Skeletal muscle tissue (tissue), 4 donors: Measurements from ENCODE around the gene MEDAG. TPM values are rescaled to one million over a fixed set of nuclear protein-coding genes. Genes with fewer than 3 reads are reported as not detected.
"Not testable (repeated sequence)": the region's sequence is repeated elsewhere in the genome, so short reads cannot be mapped to it uniquely, and the experiment has no call there.

ENCODE experiments used
- H3K27ac ChIP-seq: one replicate; pipeline ENCODE4 v1.7.0; 2013; ENCODE audit warnings: mild to moderate bottlenecking, low read depth, low read length, inconsistent platforms
- H3K27me3 ChIP-seq, 3 donors: one replicate each; pipeline ENCODE4 v1.7.0; 2013; ENCODE audit warnings: low read length in 3 of 3; ENCODE audit not compliant: control insufficient read depth in 3 of 3, insufficient read depth in 3 of 3
- H3K36me3 ChIP-seq, 3 donors: one replicate each; pipeline ENCODE4 v1.7.0; 2013; ENCODE audit warnings: low read length in 3 of 3; ENCODE audit not compliant: control insufficient read depth in 3 of 3, insufficient read depth in 3 of 3
- H3K4me1 ChIP-seq, 3 donors: one replicate each; pipeline ENCODE4 v1.7.0; 2013; ENCODE audit warnings: low read length in 3 of 3, mild to moderate bottlenecking in 3 of 3; ENCODE audit not compliant: control insufficient read depth in 3 of 3, insufficient read depth in 3 of 3
- H3K4me3 ChIP-seq, 3 donors: one replicate each; pipeline ENCODE4 v1.7.0; 2013; ENCODE audit warnings: low read length in 3 of 3
- H3K9ac ChIP-seq, 3 donors: one replicate each; pipeline ENCODE4 v1.7.0; 2013; ENCODE audit warnings: low read length in 3 of 3, mild to moderate bottlenecking in 3 of 3, moderate library complexity in 2 of 3, low read depth in 1 of 3
- H3K9me3 ChIP-seq, 3 donors: one replicate each; pipeline ENCODE4 v1.7.0; 2013; ENCODE audit warnings: low read length in 3 of 3; ENCODE audit not compliant: control insufficient read depth in 3 of 3
- total RNA-seq: library from RNA; depleted of rRNA; stranded (reverse); fragments of >200 nt; gene quantifications from one replicate; pipeline ENCODE4 v1.2.3, GENCODE V29; 2014
- donor health status: Osteomylitis.

The MEDAG gene
- total RNA-seq, 1 donor from 2014 or later: 11.5 TPM

DNA sequence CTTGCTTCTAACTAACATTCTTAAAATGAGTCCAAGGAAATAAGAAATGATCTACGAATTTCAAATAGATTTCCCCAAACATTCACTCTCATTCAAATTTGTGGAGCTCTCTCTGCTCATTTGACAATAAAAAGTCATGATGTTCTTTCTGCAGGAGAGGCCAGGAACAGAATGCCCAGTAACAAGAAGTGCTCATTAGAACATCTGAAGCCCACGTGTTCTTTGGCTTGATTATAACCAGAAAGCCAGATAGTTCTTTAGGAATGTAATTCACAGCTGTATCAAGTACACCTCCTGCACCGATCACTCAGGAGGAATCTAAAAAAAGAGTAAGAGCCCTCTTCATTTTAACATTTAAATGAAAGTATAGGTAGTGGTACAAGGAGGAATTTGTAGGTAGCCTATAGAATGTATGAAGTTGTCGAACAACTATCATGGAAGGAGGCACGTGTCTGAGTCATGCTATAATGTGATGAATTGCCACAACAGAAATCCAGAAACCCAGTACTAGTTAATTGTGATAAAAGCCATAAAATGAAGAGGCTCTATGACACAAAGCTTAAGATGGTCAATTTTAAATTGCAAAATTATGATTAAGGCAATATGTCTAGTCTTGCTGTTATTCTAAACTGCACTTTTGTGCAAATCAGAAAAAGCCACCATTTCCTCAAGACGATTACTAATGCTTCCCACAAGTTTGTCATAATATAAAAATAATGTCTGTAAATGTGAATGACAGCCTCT lies 12.8 kb downstream of the MEDAG start:
- peaks cover 0 to 2% (median 0%) of the 10 kb centered on the region in 3 donors for H3K4me1 ChIP-seq
- no peak overlapping the region for H3K27ac ChIP-seq
- no peak overlapping the region for H3K4me3 ChIP-seq
- H3K9me3 ChIP-seq: no peaks in the 10 kb centered on the region
- peaks cover 0 to 9% (median 6%) of the 10 kb centered on the region in 3 donors for H3K36me3 ChIP-seq
- no peak overlapping the region for H3K9ac ChIP-seq
- no peaks in the 10 kb centered on the region for H3K27me3 ChIP-seq

DNA sequence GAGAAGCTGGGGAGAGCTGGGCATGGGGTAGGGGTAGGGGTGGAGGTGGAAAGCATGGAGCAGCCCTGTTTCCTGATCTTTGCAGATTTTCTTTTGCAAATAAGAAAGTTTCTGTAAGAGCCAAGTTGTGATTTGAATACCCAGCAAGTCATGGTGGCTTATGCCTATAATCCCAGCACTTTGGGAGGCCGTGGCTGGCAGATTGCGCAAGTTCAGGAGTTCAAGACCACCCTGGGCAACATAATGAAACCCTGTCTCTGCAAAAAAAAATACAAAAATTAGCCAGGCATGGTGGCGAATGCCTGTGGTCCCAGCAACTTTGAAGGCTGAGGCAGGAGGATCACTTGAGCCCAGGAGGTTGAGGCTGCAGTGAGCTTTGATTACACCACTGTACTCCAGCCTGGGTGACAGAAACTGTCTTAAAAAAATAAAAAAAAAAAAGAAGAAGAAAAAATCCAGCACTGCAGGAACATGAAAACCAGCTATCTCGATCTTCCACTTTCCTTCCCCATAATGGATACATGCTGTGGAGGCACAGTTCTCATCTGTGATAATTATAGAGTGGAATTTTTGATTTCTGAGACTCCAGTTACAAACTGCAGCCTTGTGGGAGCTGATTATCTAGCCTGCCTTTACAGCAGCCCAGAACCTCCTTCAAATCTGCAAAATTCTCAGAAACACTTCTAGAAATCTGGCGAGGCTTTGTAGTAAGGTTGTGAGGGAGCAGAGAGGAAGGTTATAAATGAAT lies 14.3 kb downstream of the MEDAG start:
- Histone ChIP-seq H3K9me3 (no peaks in the 10 kb centered on the region), H3K4me3 (no peak overlapping the region), H3K9ac (peak overlapping the region in 1 of 3 donors; percentile 5), H3K27ac (no peak overlapping the region), H3K36me3 (peaks cover 0 to 14% (median 6%) of the 10 kb centered on the region in 3 donors), H3K27me3 (no peaks in the 10 kb centered on the region), H3K4me1 (peaks cover 0 to 2% (median 0%) of the 10 kb centered on the region in 3 donors)

DNA sequence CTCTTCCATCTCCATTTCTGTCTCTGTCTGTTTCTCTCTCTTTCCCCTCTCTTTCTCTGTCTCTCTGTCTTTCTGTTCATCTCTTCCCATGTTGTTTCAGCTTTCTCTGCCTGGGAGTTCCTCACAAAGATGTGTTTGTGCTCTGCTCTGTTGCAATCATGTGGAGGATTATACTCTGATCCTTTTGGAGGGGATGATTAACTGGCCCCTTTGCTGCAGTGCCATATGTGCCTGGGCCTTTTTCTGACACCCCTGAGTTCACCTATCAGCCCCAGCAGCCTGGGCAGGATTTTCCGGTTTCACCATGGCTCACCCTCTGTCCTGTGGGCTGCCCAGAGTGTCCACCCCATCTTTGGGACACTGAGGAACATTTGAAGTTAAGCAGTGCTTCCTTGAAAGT lies 17.3 kb downstream of the MEDAG start:
- no peaks in the 10 kb centered on the region for H3K9me3 ChIP-seq
- no peak overlapping the region for H3K9ac ChIP-seq
- H3K27me3 ChIP-seq: no peaks in the 10 kb centered on the region
- H3K36me3 ChIP-seq: peaks cover 0 to 14% (median 0%) of the 10 kb centered on the region in 3 donors
- no peaks in the 10 kb centered on the region for H3K4me1 ChIP-seq
- no peak overlapping the region for H3K27ac ChIP-seq
- H3K4me3 ChIP-seq: no peak overlapping the region

DNA sequence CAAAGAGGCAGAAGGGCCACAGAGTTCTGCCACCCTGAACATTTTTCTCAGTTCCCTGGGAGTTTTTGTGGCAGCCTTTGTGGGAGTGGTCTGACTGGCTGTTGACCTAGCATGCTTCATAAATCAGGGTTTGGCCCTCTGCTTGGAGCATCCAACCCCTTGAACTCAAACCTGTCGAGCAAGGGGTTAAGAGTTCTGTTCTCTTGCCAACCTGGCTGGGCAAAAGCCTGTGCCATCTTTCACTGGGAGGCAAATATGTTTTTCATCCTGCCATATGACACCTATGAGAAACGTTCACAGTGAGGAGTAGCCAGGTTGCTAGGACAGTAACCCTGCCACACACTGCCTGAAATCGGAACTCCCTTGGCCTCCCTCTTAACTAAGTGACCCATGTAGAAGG lies 18.6 kb downstream of the MEDAG start:
- Histone ChIP-seq H3K9ac (no peak overlapping the region), H3K4me3 (no peak overlapping the region), H3K27ac (no peak overlapping the region), H3K36me3 (peaks cover 0 to 14% (median 0%) of the 10 kb centered on the region in 3 donors), H3K9me3 (no peaks in the 10 kb centered on the region), H3K27me3 (no peaks in the 10 kb centered on the region), H3K4me1 (peaks cover 0 to 2% (median 0%) of the 10 kb centered on the region in 3 donors)

DNA sequence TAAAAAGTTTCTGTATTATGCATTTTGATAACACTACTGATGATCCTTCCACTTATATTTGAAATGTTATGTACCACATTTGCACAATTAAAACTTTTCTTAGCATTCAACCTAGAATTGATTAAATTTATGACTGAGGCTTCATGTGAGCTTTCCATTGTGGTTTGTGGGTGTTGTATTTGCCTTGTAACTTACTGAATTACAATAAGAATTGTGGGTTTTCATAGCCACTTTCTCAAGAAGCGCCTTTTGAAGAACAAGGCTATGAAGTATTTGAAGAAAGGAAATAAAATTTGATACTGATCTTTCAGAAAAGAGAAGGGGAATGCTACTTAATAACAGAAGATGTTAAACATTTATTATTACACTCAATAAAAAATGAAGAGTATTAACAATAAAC lies 19.4 kb downstream of the MEDAG start:
- H3K9me3 ChIP-seq: no peaks in the 10 kb centered on the region
- no peak overlapping the region for H3K27ac ChIP-seq
- no peak overlapping the region for H3K4me3 ChIP-seq
- H3K36me3 ChIP-seq: peaks cover 0 to 14% (median 0%) of the 10 kb centered on the region in 3 donors
- H3K9ac ChIP-seq: no peak overlapping the region
- peaks cover 0 to 2% (median 0%) of the 10 kb centered on the region in 3 donors for H3K4me1 ChIP-seq
- no peaks in the 10 kb centered on the region for H3K27me3 ChIP-seq

DNA sequence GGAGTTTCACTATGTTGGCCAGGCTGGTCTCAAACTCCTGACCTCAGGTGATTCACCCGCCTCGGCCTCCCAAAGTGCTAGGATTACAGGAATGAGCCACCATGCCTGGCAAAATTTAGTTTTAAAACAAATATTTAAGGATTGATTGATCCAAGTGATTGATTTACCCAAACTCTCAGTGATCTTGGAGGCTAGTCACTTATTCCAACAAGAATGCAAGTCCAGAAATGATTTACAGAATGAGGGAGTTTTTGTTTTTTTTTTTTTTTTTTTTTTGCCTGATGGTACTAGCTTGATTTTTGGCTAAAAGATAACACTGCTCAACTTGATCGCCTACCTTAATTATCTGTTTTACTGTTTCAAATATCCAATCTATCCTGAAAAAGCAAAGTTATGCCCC lies 20.7 kb downstream of the MEDAG start:
- Histone ChIP-seq H3K4me3 (no peak overlapping the region), H3K9me3 (no peaks in the 10 kb centered on the region), H3K27me3 (no peaks in the 10 kb centered on the region), H3K27ac (no peak overlapping the region), H3K36me3 (peaks cover 0 to 11% (median 0%) of the 10 kb centered on the region in 3 donors), H3K9ac (no peak overlapping the region), H3K4me1 (peaks cover 0 to 2% (median 0%) of the 10 kb centered on the region in 3 donors)

DNA sequence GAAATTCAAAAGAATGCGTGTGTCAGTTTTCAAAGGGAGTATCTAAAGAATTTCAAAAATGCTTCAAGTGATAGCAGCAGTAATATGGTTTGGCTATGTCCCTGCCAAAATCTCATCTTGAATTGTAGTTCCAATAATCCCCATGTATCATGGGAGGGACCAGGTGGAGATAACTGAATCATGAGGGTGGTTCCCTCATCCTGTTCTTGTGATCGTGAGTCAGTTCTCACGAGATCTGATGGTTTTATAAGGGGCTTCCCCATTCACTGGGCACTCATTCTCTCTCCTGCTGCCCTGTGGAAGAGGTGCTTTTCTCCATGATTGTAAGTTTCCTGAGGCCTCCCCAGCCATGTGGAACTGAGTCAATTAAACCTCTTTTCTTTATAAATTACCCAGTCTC lies 21.1 kb downstream of the MEDAG start:
- H3K27me3 ChIP-seq, H3K27ac ChIP-seq, H3K9ac ChIP-seq, H3K4me1 ChIP-seq, H3K4me3 ChIP-seq, H3K9me3 ChIP-seq: not testable (repeated sequence)
- peaks cover 0 to 11% (median 0%) of the 10 kb centered on the region in 3 donors for H3K36me3 ChIP-seq

DNA sequence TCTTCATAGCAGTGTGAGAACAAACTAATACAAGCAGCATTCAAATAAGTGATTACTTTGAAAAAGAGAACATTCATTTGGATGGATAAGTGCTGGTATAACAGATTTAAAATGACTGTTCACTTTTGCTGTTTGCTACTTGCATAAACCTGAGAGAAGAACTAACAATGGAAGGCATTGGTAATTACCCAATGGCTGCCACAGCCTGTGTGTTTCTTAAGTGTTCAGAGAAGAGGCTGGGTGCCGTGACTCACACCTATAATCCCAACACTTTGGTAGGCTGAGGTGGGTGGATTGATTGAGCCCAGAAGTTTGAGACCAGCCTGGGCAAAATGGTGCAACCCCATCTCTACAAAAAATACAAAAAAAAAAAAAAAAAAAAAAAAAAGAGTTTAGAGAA lies 21.5 kb downstream of the MEDAG start:
- peaks cover 0 to 11% (median 0%) of the 10 kb centered on the region in 3 donors for H3K36me3 ChIP-seq
- peaks cover 0 to 3% (median 2%) of the 10 kb centered on the region in 3 donors for H3K4me1 ChIP-seq
- H3K4me3 ChIP-seq: no peak overlapping the region
- no peak overlapping the region for H3K27ac ChIP-seq
- H3K9me3 ChIP-seq: no peaks in the 10 kb centered on the region
- H3K9ac ChIP-seq: no peak overlapping the region
- H3K27me3 ChIP-seq: peaks cover 0 to 4% (median under 1%) of the 10 kb centered on the region in 3 donors

DNA sequence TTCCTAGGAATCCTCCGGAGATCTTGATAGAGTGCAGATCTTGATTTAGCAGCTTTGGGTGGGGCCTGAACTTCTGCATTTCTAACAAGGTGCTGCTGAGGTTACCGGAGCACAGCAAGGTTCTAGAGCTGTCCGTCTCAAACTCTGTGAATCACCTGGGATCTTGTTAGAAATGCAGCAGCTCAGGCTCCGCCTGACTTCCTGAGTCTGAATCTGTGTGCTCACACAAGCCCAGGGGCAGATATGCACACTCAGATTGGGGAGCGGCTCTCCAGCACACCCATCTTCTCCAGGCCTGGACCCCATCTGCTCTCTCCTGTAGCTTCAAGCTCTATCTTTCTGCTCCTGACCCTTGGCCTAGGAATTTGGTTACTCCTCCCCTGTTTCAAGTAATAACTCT lies 22.9 kb downstream of the MEDAG start:
- Histone ChIP-seq H3K4me1 (peaks cover 0 to 10% (median 3%) of the 10 kb centered on the region in 3 donors), H3K9me3 (no peaks in the 10 kb centered on the region), H3K27me3 (peaks cover 0 to 10% (median 8%) of the 10 kb centered on the region in 3 donors), H3K36me3 (peaks cover 0 to 4% (median 0%) of the 10 kb centered on the region in 3 donors), H3K4me3 (no peak overlapping the region), H3K9ac (no peak overlapping the region), H3K27ac (no peak overlapping the region)
